ENCODE data around the gene RPL13.

DNA sequence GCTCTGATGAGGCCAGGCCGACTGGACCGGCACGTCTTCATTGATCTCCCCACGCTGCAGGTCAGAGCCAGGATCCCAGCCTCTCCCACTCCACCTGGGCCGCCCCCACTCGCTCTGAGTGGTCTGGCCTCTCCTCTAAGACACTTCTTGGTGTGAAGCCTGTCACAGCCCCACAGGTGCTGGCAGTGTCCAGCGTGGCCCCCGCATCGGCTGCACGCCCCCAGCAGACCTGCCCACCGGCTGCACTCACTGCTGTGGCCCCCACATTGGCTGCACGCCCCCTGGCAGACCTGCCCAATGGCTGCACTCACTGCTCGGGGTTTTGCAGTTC lies 15.8 kb upstream of the RPL13 start:
- TF ChIP-seq, protein P1, sequence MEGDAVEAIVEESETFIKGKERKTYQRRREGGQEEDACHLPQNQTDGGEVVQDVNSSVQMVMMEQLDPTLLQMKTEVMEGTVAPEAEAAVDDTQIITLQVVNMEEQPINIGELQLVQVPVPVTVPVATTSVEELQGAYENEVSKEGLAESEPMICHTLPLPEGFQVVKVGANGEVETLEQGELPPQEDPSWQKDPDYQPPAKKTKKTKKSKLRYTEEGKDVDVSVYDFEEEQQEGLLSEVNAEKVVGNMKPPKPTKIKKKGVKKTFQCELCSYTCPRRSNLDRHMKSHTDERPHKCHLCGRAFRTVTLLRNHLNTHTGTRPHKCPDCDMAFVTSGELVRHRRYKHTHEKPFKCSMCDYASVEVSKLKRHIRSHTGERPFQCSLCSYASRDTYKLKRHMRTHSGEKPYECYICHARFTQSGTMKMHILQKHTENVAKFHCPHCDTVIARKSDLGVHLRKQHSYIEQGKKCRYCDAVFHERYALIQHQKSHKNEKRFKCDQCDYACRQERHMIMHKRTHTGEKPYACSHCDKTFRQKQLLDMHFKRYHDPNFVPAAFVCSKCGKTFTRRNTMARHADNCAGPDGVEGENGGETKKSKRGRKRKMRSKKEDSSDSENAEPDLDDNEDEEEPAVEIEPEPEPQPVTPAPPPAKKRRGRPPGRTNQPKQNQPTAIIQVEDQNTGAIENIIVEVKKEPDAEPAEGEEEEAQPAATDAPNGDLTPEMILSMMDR (IDR thresholded peaks at IDR 0.05 in 8 of 11, conservative IDR thresholded peaks at IDR 0.05 in 3 of 11): no peak
- TF ChIP-seq POLR2AphosphoS5 (IDR thresholded peaks at IDR 0.05): peak in 1 of 3 donors; percentile 37
